ENCODE data around the gene SLC7A9.
"Not testable (repeated sequence)": the region's sequence is repeated elsewhere in the genome, so short reads cannot be mapped to it uniquely, and the experiment has no call there.

GRCh38 chr19:32833388-32833787, 36.2 kb downstream of the SLC7A9 start:
- TF ChIP-seq POLR2A (IDR thresholded peaks at IDR 0.05; ENCODE audit: low read depth, low read length); TAF1 (IDR thresholded peaks at IDR 0.05; ENCODE audit: borderline replicate concordance, low read depth, low read length): not testable (repeated sequence)

All from GM12892 (cell line).